Gastrocnemius medialis (tissue), 4 donors: ENCODE measurements around the gene ALK. TPM values are rescaled to one million over a fixed set of nuclear protein-coding genes. Genes with fewer than 3 reads are reported as not detected.

Experiments used
- ATAC-seq, 2 donors: fragments of 150-250 bp; one replicate each; pipeline ENCODE4 v1.9.1; 2016
- DNase-seq, 2 donors: peaks; one replicate each; pipeline ENCODE4 v3.0.0-alpha.2; 2019
- H3K27ac ChIP-seq, 4 donors: fragments of 200-600 bp; sonication (generic); 1 replicate in 1 of 4; 2 replicates in 3 of 4; pipeline ENCODE4 v1.5.1; 2016 to 2018; ENCODE audit warnings: mild to moderate bottlenecking in 2 of 4, moderate library complexity in 1 of 4
- H3K27me3 ChIP-seq, 3 donors: fragments of 200-600 bp; sonication (generic) in 2 of 3; 1 replicate in 1 of 3; 2 replicates in 2 of 3; pipeline versions ENCODE4 v1.5.1 to v1.6.0; 2016 to 2019; ENCODE audit warnings: mild to moderate bottlenecking in 1 of 3, moderate library complexity in 1 of 3
- H3K36me3 ChIP-seq, 2 donors: fragments of 200-600 bp; sonication (generic) in 1 of 2; one replicate each; pipeline ENCODE4 v1.5.1; 2017 to 2018
- H3K4me1 ChIP-seq, 2 donors: fragments of 200-600 bp; sonication (generic) in 1 of 2; one replicate each; pipeline ENCODE4 v1.5.1; 2016 to 2017; ENCODE audit warnings: mild to moderate bottlenecking in 2 of 2
- H3K4me3 ChIP-seq, 4 donors: fragments of 200-600 bp; sonication (generic) in 3 of 4; 1 replicate in 1 of 4; 2 replicates in 3 of 4; pipeline ENCODE4 v1.5.1; 2016 to 2019; ENCODE audit warnings: mild to moderate bottlenecking in 2 of 4
- H3K9me3 ChIP-seq, 3 donors: fragments of 200-600 bp; sonication (generic) in 2 of 3; 1 replicate in 1 of 3; 2 replicates in 2 of 3; pipeline ENCODE4 v1.5.1; 2016 to 2019
- CTCF ChIP-seq, 5 experiments: fragments of 450-650 bp in 3 of 5; fragments of 200-600 bp in 2 of 5; sonication (generic) in 2 of 5; IDR thresholded peaks in 4 of 5; conservative IDR thresholded peaks in 1 of 5; 1 replicate in 4 of 5; 2 replicates in 1 of 5; pipeline ENCODE4 v1.5.1; 2016 to 2019; ENCODE audit warnings: antibody characterized with exemption in 5 of 5, mild to moderate bottlenecking in 3 of 5, moderate library complexity in 3 of 5
- POLR2A ChIP-seq, 2 donors: fragments of 450-650 bp; IDR thresholded peaks; one replicate each; pipeline ENCODE4 v1.6.1; 2017; ENCODE audit warnings: antibody characterized with exemption in 2 of 2, mild to moderate bottlenecking in 2 of 2, moderate library complexity in 2 of 2
- in situ Hi-C, 4 donors: fragments of 200-750 bp; cut with MboI; loops; one replicate each; pipeline versions ENCODE4 v1.15.0 to v1.8.0; 2017; ENCODE audit warnings: low sequenced_read_pairs in 4 of 4
- intact Hi-C: fragments of 100-400 bp; cut with DNase I; formaldehyde crosslinking; loops from one replicate; pipeline ENCODE4 v1.15.1; 2023; ENCODE audit warnings: low total_unique reads
- total RNA-seq, 4 donors: library from RNA; depleted of rRNA; stranded (reverse); fragments of >200 nt; gene quantifications; one replicate each; pipeline versions ENCODE4 v1.1.0 to v1.2.3, GENCODE V29; 2016

Gene ALK
- total RNA-seq, 4 donors from 2014 or later: not detected

GRCh38 chr2:29232041-29232440 is 689.3 kb downstream of the ALK start:
- Histone ChIP-seq H3K27ac (no peak overlapping the region), H3K27me3 (peaks cover 0 to 12% (median 0%) of the 10 kb centered on the region in 3 donors), H3K36me3 (no peaks in the 10 kb centered on the region), H3K9me3 (no peaks in the 10 kb centered on the region), H3K4me3 (no peak overlapping the region), H3K4me1 (no peaks in the 10 kb centered on the region)
- intact Hi-C loops (no loop called here), in situ Hi-C loops (no loop called here)
- TF ChIP-seq POLR2A (IDR thresholded peaks at IDR 0.05): no peak
- TF ChIP-seq CTCF (IDR thresholded peaks at IDR 0.05 in 4 of 5, conservative IDR thresholded peaks at IDR 0.05 in 1 of 5): no peak
- DNase-seq (no peak), ATAC-seq (no peak)

- in situ Hi-C loops (no loop called here), intact Hi-C loops (no loop called here)
- Histone ChIP-seq H3K4me1 (peaks cover 0 to under 1% of the 10 kb centered on the region in 2 donors), H3K36me3 (no peaks in the 10 kb centered on the region), H3K4me3 (no peak overlapping the region), H3K9me3 (no peaks in the 10 kb centered on the region), H3K27me3 (peaks cover 0 to 18% (median 0%) of the 10 kb centered on the region in 3 donors), H3K27ac (no peak overlapping the region)
- no peak for TF ChIP-seq CTCF (IDR thresholded peaks at IDR 0.05 in 4 of 5, conservative IDR thresholded peaks at IDR 0.05 in 1 of 5)
- no peak for TF ChIP-seq POLR2A (IDR thresholded peaks at IDR 0.05)
- DNase-seq: no peak
- ATAC-seq: no peak
Observed at GRCh38 chr2:29229640-29230039, 691.7 kb downstream of the ALK start.

GRCh38 chr2:29228947-29229346 is 692.4 kb downstream of the ALK start:
- ATAC-seq (no peak), DNase-seq (no peak)
- in situ Hi-C loops (no loop called here), intact Hi-C loops (no loop called here)
- Histone ChIP-seq H3K4me3 (no peak overlapping the region), H3K36me3 (no peaks in the 10 kb centered on the region), H3K27me3 (peaks cover 0 to 18% (median 0%) of the 10 kb centered on the region in 3 donors), H3K4me1 (peaks cover 0 to 6% of the 10 kb centered on the region in 2 donors), H3K27ac (no peak overlapping the region), H3K9me3 (no peaks in the 10 kb centered on the region)
- no peak for TF ChIP-seq CTCF (IDR thresholded peaks at IDR 0.05 in 4 of 5, conservative IDR thresholded peaks at IDR 0.05 in 1 of 5)
- no peak for TF ChIP-seq POLR2A (IDR thresholded peaks at IDR 0.05)

GRCh38 chr2:29227935-29228675 is 693.3 kb downstream of the ALK start:
- intact Hi-C loops: no loop called here
- H3K27ac ChIP-seq: no peak overlapping the region
- TF ChIP-seq POLR2A (IDR thresholded peaks at IDR 0.05) (no peak), CTCF (IDR thresholded peaks at IDR 0.05 in 4 of 5, conservative IDR thresholded peaks at IDR 0.05 in 1 of 5) (no peak)
- H3K27me3 ChIP-seq: peaks cover 0 to 18% (median 0%) of the 10 kb centered on the region in 3 donors
- DNase-seq: no peak
- peaks cover 0 to 6% of the 10 kb centered on the region in 2 donors for H3K4me1 ChIP-seq
- no peaks in the 10 kb centered on the region for H3K36me3 ChIP-seq
- no peak overlapping the region for H3K4me3 ChIP-seq
- ATAC-seq: no peak
- H3K9me3 ChIP-seq: no peaks in the 10 kb centered on the region
- in situ Hi-C loops: no loop called here
